ENCODE results near the gene WRAP53. TPM values are rescaled to one million over a fixed set of nuclear protein-coding genes. Genes with fewer than 3 reads are reported as not detected.

The WRAP53 gene
- total RNA-seq, 1 donor from 2014 or later = 11.8 TPM

DNA sequence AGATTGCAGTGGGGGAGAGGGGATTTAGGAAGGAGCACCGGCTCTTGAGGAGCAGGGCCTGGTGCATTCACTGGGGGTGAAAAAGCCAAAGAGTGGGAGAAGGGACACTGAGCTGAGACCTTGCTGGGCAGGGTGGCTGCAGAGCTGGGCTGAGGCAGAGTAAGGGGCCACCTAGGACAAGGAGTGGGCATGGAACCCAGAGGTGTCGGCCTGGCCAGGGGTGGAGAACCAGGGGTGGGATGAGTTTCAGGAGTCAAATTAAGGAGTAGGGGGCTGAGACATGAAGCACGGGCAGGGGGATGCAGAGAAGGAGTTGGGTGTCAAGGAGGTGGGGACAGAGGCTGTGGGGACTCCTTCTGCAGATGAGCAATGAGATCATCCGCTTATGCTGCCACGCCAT is 49.3 kb downstream of the WRAP53 start:
- DNase-seq (ENCODE audit: low spot score in 2 of 2) (no peak), FAIRE-seq (no peak)

DNA sequence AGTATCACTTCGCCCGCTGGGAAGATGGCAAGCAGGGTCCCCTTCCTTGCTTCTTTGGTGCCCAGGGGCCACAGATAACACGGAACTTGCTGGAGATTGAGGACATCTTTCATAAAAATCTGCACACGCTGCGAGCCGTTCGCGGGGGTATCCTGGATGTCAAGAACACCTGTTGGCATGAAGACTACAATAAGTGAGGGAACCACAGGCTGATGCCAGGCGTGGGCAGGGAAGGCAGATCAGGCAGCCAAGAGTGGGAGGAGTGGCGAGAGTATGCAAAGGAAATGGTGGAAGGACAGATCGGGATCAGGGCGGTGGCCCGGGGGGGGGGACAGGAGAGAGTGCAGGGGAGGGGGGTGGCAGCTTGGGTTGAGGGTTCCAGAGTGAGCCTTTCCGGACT is 51.5 kb downstream of the WRAP53 start:
- FAIRE-seq = no peak
- no peak for DNase-seq (ENCODE audit: low spot score in 2 of 2)

DNA sequence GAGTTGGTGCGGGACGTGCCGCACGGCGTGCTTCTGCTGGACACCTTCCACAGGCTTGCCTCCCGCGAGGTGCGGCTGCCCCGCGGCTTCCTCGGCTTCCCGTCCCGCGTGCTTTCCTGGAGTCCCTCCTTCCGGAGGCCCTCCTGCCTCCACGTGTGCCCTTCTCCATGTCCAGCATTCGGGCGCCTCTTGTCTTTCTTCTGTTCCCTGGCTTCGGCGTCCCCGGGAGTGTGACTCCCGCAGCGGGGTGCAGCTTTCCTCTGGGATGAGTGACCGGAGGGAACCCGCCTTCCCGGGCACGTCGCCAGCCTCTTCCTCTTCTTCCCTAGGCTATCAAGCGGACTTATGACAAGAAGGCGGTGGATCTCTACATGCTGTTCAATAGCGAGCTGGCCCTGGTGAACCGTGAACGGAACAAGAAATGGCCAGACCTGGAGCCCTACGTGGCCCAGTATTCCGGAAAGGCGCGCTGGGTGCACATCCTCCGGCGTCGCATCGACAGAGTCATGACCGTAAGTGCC is 52.3 kb downstream of the WRAP53 start:
- DNase-seq (ENCODE audit: low spot score in 2 of 2) = no peak
- no peak for FAIRE-seq

DNA sequence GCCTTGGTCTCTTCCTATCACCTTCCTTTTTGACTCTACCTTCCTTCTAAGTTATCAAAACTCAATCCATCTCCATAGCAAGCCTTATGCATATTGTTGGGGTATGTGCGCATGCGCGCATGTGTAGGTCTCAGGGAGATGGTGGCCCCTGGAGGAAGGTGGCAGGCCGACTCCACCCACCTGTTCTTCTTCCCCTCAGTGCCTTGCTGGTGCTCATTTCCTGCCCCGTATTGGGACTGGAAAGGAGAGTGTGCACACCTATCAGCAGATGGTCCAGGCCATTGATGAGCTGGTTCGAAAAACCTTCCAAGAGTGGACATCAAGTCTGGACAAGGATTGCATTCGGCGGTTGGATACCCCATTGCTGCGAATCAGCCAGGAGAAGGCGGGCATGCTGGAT is 54.5 kb downstream of the WRAP53 start:
- FAIRE-seq = no peak
- no peak for DNase-seq (ENCODE audit: low spot score in 2 of 2)

DNA sequence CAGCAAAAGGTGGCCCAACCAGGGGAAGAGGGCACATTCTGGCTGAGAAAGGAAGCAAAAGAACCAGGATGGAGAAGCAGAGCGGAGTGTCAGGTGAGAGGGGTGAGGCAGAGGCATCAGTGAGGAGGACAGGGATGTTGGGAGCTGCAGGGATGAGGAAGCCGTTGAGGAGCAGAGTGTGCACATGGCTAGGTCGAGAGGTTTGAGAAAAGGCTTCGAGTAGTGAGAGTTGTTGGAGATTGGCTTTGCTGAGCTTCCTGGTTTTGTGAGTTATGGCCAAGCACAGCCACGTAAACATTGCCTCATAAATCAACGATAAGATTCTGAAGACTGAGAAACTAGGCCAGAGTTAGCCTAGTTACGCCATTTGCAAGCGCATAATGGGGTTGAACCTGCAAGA is 56.1 kb downstream of the WRAP53 start:
- FAIRE-seq (no peak), DNase-seq (ENCODE audit: low spot score in 2 of 2) (no peak)

DNA sequence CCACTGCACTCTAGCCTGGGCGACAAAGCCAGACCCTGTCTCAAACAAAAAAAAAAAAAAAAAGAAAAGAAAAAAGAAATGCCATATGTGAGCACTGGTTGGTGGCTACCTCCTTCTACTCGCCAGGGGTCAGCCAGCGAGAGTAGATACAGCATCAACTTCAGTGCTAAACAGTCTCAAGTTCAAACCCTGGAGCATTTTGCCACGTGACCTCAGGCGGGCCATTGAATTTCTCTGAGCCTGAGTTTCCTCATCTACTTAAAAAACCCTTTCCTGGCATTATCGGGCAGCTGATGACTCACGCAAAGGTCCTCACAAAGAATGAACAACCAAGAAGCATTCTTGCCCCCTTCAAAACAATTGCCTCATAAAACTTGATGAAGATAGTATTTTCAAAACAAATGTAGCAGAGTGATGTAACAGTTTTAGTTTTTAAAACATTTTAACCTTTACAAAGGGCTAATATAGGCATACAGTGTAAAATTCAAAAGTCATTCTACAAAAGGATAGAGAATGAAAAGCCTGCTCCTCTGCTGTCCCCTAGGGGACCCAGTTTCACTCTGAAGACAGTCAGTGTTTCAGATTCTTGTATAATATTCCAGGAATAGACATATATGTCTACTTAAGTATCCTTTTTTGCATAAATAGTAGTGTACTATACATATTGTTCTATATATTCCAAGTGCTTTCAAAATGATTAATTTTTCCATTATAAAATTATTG is 57.6 kb downstream of the WRAP53 start:
- FAIRE-seq (no peak), DNase-seq (ENCODE audit: low spot score in 2 of 2) (no peak)

DNA sequence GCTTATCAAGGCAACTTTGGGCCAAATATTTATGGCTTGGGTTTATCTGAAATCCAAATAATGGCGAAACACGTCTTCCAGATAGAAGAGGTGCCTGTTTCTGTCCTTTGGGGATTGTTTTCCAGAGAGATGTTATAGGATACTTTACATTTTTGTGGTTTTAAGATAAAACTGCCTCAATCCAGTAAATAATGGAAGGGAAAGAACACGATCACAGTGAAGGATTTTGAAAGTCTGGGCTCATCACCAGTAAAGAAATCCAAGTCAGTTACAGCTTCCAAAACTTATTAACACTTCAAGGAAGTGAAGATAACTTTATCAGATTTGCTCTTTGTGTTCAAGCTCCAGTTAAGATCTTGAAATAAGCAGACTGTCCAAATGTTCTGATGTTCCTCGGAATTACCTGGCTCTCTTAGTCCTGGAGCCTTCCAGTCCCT is 59.4 kb downstream of the WRAP53 start:
- no peak for FAIRE-seq
- no peak for DNase-seq (ENCODE audit: low spot score in 2 of 2)

DNA sequence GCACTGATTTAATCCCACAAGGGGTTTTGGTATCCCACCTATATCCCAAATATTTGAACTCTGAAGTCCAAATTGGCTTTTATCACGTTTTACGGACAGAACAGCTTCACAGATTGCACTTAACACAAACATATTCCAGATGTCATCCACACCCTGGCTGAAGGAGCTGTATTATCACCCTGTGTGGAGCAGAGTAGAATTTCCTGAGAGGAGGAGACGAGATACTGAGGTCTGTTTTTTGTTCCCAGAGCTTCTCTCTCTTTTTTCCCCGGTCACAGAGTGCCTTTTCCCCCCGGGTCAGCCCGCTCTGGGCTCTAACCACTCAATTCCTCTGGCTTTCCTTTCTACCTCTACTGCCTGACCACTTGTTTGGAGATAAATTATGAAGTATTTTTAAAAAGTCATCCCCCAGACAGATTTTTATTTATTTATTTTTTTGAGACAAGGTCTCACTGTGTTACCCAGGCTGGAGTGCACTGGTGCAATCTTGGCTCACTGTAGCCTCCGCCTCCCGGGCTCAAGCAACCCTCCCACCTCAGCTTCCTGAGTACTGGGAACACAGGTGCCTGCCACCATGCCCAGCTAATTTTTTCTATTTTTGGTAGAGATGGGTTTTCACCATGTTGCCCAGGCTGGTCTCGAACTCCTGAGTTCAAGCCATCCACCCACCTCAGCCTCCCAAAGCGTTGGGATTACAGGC is 59.9 kb downstream of the WRAP53 start:
- no peak for DNase-seq (ENCODE audit: low spot score in 2 of 2)
- no peak for FAIRE-seq

DNA sequence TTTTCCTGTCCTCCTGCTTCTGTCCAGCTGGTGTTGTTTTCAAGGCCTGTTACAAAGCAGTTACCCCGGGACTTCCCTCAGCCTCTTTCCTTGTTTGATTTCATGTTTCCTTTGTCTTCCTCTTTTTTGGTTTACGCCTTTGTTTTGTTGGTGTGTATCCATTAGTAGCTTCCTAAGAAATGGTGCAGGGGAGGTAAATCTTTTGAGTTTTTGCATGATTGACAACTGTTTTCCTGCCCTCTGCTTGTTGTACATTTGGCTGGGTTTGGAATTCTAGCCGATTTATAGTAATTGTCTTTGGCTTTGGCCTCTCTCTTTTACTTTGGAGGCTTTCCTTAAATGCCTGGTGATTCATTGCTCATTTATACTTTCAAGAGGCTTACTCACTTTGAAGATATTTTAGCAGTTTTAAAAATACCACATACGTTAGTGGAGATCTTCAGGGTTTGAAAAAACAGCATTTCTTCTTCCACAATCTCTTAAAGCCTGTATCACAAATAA is 62.1 kb downstream of the WRAP53 start:
- FAIRE-seq (no peak), DNase-seq (ENCODE audit: low spot score in 2 of 2) (peak in 1 of 2 donors; percentile 27)

Other genes starting within 250 kb of the WRAP53 start
- 5.3 TPM for gene FGF11, start 249.0 kb upstream of the WRAP53 start, total RNA-seq
- 16.7 TPM for gene CHRNB1, start 243.4 kb upstream of the WRAP53 start, total RNA-seq
- 11.8 TPM for gene ZBTB4, start 208.8 kb upstream of the WRAP53 start, total RNA-seq
- not detected for gene SLC35G6, start 207.0 kb upstream of the WRAP53 start, total RNA-seq
- gene POLR2A, start 204.1 kb upstream of the WRAP53 start, total RNA-seq = 33.0 TPM
- 3.7 TPM for gene TNFSF12, start 139.4 kb upstream of the WRAP53 start, total RNA-seq
- gene TNFSF13, start 129.7 kb upstream of the WRAP53 start, total RNA-seq = 1.2 TPM
- 102 TPM for gene SENP3, start 126.6 kb upstream of the WRAP53 start, total RNA-seq
- 1.2 TPM for gene CD68, start 108.8 kb upstream of the WRAP53 start, total RNA-seq
- gene MPDU1, start 104.6 kb upstream of the WRAP53 start, total RNA-seq = 35.1 TPM
- 1.2 TPM for gene SOX15, start 98.4 kb upstream of the WRAP53 start, total RNA-seq
- gene FXR2, start 73.6 kb upstream of the WRAP53 start, total RNA-seq = 68.1 TPM
- gene SAT2, start 60.7 kb upstream of the WRAP53 start, total RNA-seq = 31.4 TPM
- gene SHBG, start 58.3 kb upstream of the WRAP53 start, total RNA-seq = not detected
- 8.2 TPM for gene ATP1B2, start 37.6 kb upstream of the WRAP53 start, total RNA-seq
- gene TP53, start 987 bp upstream of the WRAP53 start, total RNA-seq = 6.9 TPM
- gene EFNB3, start 16.7 kb downstream of the WRAP53 start, total RNA-seq = 17.5 TPM
- 1.2 TPM for gene DNAH2, start 29.3 kb downstream of the WRAP53 start, total RNA-seq
- 15.1 TPM for gene KDM6B, start 145.7 kb downstream of the WRAP53 start, total RNA-seq
- gene TMEM88, start 166.6 kb downstream of the WRAP53 start, total RNA-seq = 1.2 TPM
- 30.2 TPM for gene NAA38, start 169.1 kb downstream of the WRAP53 start, total RNA-seq
- 15.1 TPM for gene CYB5D1, start 169.5 kb downstream of the WRAP53 start, total RNA-seq
- gene CHD3, start 200.3 kb downstream of the WRAP53 start, total RNA-seq = 276 TPM
- gene RNF227, start 227.8 kb downstream of the WRAP53 start, total RNA-seq = 8.2 TPM
- 1.2 TPM for gene KCNAB3, start 241.4 kb downstream of the WRAP53 start, total RNA-seq
- gene TRAPPC1, start 243.5 kb downstream of the WRAP53 start, total RNA-seq = 14.3 TPM
- 25.3 TPM for gene CNTROB, start 243.7 kb downstream of the WRAP53 start, total RNA-seq

Data from frontal cortex (tissue), 4 donors.